Keratinocyte (primary cell): Measurements from ENCODE around the gene SMARCA5. TPM values are rescaled to one million over a fixed set of nuclear protein-coding genes. Genes with fewer than 3 reads are reported as not detected.

Experiments used
- DNase-seq: peaks from one replicate; pipeline ENCODE4 v3.0.0-alpha.2; 2011; ENCODE audit warnings: low read depth, missing footprints, low spot score
- FAIRE-seq: peaks from 2 replicates; lab custom pipeline; 2011; peaks lifted over from hg19 to GRCh38; lab: Jason Lieb, UNC
- H2AFZ ChIP-seq: 2 replicates; pipeline ENCODE4 v1.6.0; 2012; ENCODE audit warnings: low read length, control low read depth, inconsistent platforms; ENCODE audit not compliant: control insufficient read depth
- H3K27ac ChIP-seq: 2 replicates; pipeline ENCODE4 v1.5.1; 2011; ENCODE audit warnings: low read length; ENCODE audit not compliant: control insufficient read depth, insufficient read depth
- H3K27me3 ChIP-seq: 3 replicates; pipeline ENCODE4 v1.6.0; 2011; ENCODE audit warnings: low read length; ENCODE audit not compliant: control insufficient read depth, insufficient read depth; ENCODE audit errors: extremely low read depth
- H3K36me3 ChIP-seq, 2 experiments: 2 replicates in 1 of 2; 3 replicates in 1 of 2; pipeline ENCODE4 v1.5.1; 2011; ENCODE audit warnings: low read length in 2 of 2, mild to moderate bottlenecking in 1 of 2; ENCODE audit not compliant: control insufficient read depth in 2 of 2, insufficient read depth in 2 of 2; ENCODE audit errors: extremely low read depth in 1 of 2
- H3K4me1 ChIP-seq: 3 replicates; pipeline ENCODE4 v1.5.1; 2011; ENCODE audit warnings: low read length; ENCODE audit not compliant: control insufficient read depth, insufficient read depth; ENCODE audit errors: extremely low read depth
- H3K4me2 ChIP-seq: 3 replicates; pipeline ENCODE4 v1.6.0; 2011; ENCODE audit warnings: low read depth, low read length; ENCODE audit not compliant: control insufficient read depth, insufficient read depth; ENCODE audit errors: extremely low read depth
- H3K4me3 ChIP-seq, 3 experiments: fragments of 200-600 bp in 1 of 3; sonication (generic) in 1 of 3; 2 replicates in 2 of 3; 3 replicates in 1 of 3; pipeline ENCODE4 v1.5.1; 2011 to 2016; ENCODE audit warnings: low read length in 3 of 3, mild to moderate bottlenecking in 3 of 3, control low read depth in 2 of 3, inconsistent platforms in 1 of 3, low read depth in 1 of 3, mixed read lengths in 1 of 3, mixed run types in 1 of 3, moderate library complexity in 1 of 3; ENCODE audit not compliant: control insufficient read depth in 2 of 3, insufficient read depth in 2 of 3; ENCODE audit errors: extremely low read depth in 1 of 3
- H3K79me2 ChIP-seq: 2 replicates; pipeline ENCODE4 v1.6.0; 2012; ENCODE audit warnings: low read length; ENCODE audit not compliant: control insufficient read depth, insufficient read depth
- H3K9ac ChIP-seq: 3 replicates; pipeline ENCODE4 v1.6.0; 2011; ENCODE audit warnings: low read length; ENCODE audit not compliant: control insufficient read depth, insufficient read depth; ENCODE audit errors: extremely low read depth
- H3K9me1 ChIP-seq: 3 replicates; pipeline ENCODE4 v1.6.0; 2011; ENCODE audit warnings: low read length; ENCODE audit not compliant: control insufficient read depth, insufficient read depth; ENCODE audit errors: extremely low read depth
- H3K9me3 ChIP-seq: 2 replicates; pipeline ENCODE4 v1.5.1; 2012; ENCODE audit warnings: low read depth, low read length; ENCODE audit not compliant: control insufficient read depth
- H4K20me1 ChIP-seq: 3 replicates; pipeline ENCODE4 v1.6.0; 2011; ENCODE audit warnings: low read length; ENCODE audit not compliant: control insufficient read depth, insufficient read depth; ENCODE audit errors: extremely low read depth
- CTCF ChIP-seq, 3 experiments: IDR thresholded peaks in 1 of 3; conservative IDR thresholded peaks in 1 of 3; optimal IDR thresholded peaks in 1 of 3; 2 replicates in 2 of 3; 3 replicates in 1 of 3; pipeline versions ENCODE3 to v1.5.1; 2011; ENCODE audit warnings: low read length in 3 of 3, mild to moderate bottlenecking in 3 of 3, moderate library complexity in 2 of 3, control low read depth in 1 of 3, inconsistent platforms in 1 of 3; ENCODE audit not compliant: insufficient read depth in 2 of 3; ENCODE audit errors: extremely low read depth in 1 of 3
- EZH2 ChIP-seq: IDR thresholded peaks from one replicate; pipeline ENCODE4 v1.6.1; 2012; ENCODE audit warnings: inconsistent platforms, mild to moderate bottlenecking, low read length, moderate library complexity
- dilution Hi-C: fragments of 300-500 bp; cut with MboI; formaldehyde crosslinking; loops from one replicate; pipeline ENCODE4 v1.7.0; 2020; ENCODE audit warnings: low sequenced_read_pairs; ENCODE audit not compliant: extremely low pct_ligation_motif_present
- polyA plus RNA-seq, 5 experiments: library from polyadenylated mRNA; depleted of rRNA in 3 of 5; stranded (reverse) in 3 of 5; stranded (forward) in 1 of 5; unstranded in 1 of 5; fragments of >200 nt; gene quantifications; 1 replicate in 1 of 5; 2 replicates in 3 of 5; 3 replicates in 1 of 5; pipeline versions ENCODE4 v1.2.1 to v1.2.3, GENCODE V29; 2011 to 2012; ENCODE audit warnings: missing spikeins in 2 of 5, low read depth in 1 of 5, low replicate concordance in 1 of 5

The SMARCA5 gene
- polyA plus RNA-seq, 1 donor (not counting 4 experiments of a cell fraction or from before 2014, with no cell fraction given), result 24.7 TPM

DNA sequence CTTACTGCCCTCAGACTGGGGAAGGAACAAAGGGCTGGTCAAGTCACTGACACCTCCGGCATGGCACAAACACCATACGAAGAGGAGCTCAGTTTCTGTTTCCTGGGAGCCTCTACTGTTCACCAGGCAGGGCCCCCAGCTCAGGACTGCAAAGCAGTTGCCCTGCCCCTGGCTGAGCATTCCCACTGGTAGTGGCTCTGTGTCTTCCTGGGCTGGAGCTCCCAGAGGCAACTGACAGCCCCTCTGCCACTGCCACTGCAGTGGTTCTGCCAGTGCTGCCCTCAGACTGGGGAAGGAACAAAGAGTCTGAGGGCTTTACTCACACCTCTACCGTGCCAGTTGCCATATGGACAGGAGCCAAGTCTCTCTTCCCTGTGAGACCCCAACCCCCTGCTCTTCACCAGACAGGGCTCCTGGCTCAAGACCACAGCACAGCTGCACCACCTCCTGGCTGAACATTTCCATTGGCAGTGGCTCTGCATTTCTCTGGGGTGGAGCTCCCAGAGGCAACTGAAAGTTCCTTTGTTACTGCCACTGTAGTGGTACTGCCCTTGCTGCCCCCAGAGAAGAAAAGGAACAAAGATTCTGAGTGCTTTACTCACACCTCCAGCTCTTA lies 67.9 kb downstream of the SMARCA5 start:
- no peaks in the 10 kb centered on the region for H3K9me1 ChIP-seq
- no peaks in the 10 kb centered on the region for H3K9me3 ChIP-seq
- H3K9ac ChIP-seq, result no peak overlapping the region
- TF ChIP-seq CTCF (optimal IDR thresholded peaks at IDR 0.05 in 1 of 3, IDR thresholded peaks at IDR 0.05 in 1 of 3, conservative IDR thresholded peaks at IDR 0.05 in 1 of 3; ENCODE audit: extremely low read depth in 1 of 3, insufficient read depth in 2 of 3, low read length in 3 of 3) (no peak), EZH2 (no peak)
- H3K4me2 ChIP-seq, result no peak overlapping the region
- no peak overlapping the region for H2AFZ ChIP-seq
- H3K4me1 ChIP-seq, result no peaks in the 10 kb centered on the region
- no peak for DNase-seq
- H3K36me3 ChIP-seq, result no peaks in the 10 kb centered on the region
- no peak overlapping the region for H3K4me3 ChIP-seq
- H3K27ac ChIP-seq, result no peak overlapping the region
- no peaks in the 10 kb centered on the region for H3K79me2 ChIP-seq
- dilution Hi-C loops, result no loop called here
- no peaks in the 10 kb centered on the region for H3K27me3 ChIP-seq
- no peak for FAIRE-seq
- no peaks in the 10 kb centered on the region for H4K20me1 ChIP-seq

GRCh38 chr4:143585548-143585947 lies 72.0 kb downstream of the SMARCA5 start:
- Histone ChIP-seq H3K27me3 (no peaks in the 10 kb centered on the region), H4K20me1 (no peaks in the 10 kb centered on the region), H3K9ac (no peak overlapping the region), H3K79me2 (no peaks in the 10 kb centered on the region), H3K9me1 (no peaks in the 10 kb centered on the region), H3K9me3 (no peaks in the 10 kb centered on the region), H3K27ac (no peak overlapping the region), H2AFZ (no peak overlapping the region), H3K4me1 (no peaks in the 10 kb centered on the region), H3K4me2 (no peak overlapping the region), H3K4me3 (no peak overlapping the region), H3K36me3 (no peaks in the 10 kb centered on the region)
- FAIRE-seq (no peak), DNase-seq (no peak)
- no peak for TF ChIP-seq EZH2
- TF ChIP-seq CTCF (optimal IDR thresholded peaks at IDR 0.05 in 1 of 3, IDR thresholded peaks at IDR 0.05 in 1 of 3, conservative IDR thresholded peaks at IDR 0.05 in 1 of 3; ENCODE audit: extremely low read depth in 1 of 3, insufficient read depth in 2 of 3, low read length in 3 of 3), result no peak
- dilution Hi-C loops, result no loop called here
